ENCODE results near the gene CRTC1.

GRCh38 chr19:18794029-18794313 is 110.5 kb downstream of the CRTC1 start:
- TF ChIP-seq CTCF (IDR thresholded peaks at IDR 0.05; ENCODE audit: borderline replicate concordance, extremely low read depth, low read length, poor library complexity, severe bottlenecking) (no peak), EZH2 (IDR thresholded peaks at IDR 0.05; ENCODE audit: borderline replicate concordance, low read depth, low read length, severe bottlenecking) (no peak)
